Nephron progenitor cell (in vitro differentiated cells): ENCODE data around the gene ARPC1B.

Experiments used
- DNase-seq: peaks from one replicate; pipeline ENCODE4 v3.0.0; 2021
- H3K27ac Mint-ChIP-seq: 2 replicates; pipeline ENCODE4 v1.8.0; 2021; ENCODE audit warnings: mild to moderate bottlenecking, moderate library complexity, mixed read lengths
- H3K27me3 Mint-ChIP-seq: 2 replicates; pipeline ENCODE4 v1.8.0; 2021; ENCODE audit warnings: mild to moderate bottlenecking, low read depth, mixed read lengths; ENCODE audit not compliant: poor library complexity
- H3K36me3 Mint-ChIP-seq: 2 replicates; pipeline ENCODE4 v1.8.0; 2021; ENCODE audit warnings: low read depth, mixed read lengths
- H3K4me1 Mint-ChIP-seq: 2 replicates; pipeline ENCODE4 v1.8.0; 2021; ENCODE audit warnings: mixed read lengths
- H3K4me3 Mint-ChIP-seq: 2 replicates; pipeline ENCODE4 v1.8.0; 2021; ENCODE audit warnings: mild to moderate bottlenecking, moderate library complexity, mixed read lengths
- H3K9me3 Mint-ChIP-seq: 2 replicates; pipeline ENCODE4 v1.8.0; 2021; ENCODE audit warnings: mild to moderate bottlenecking, moderate library complexity, mixed read lengths
- TF ChIP-seq, protein P1 (sequence below): fragments of 200-600 bp; sonication (generic); IDR thresholded peaks from 2 replicates; pipeline ENCODE4 v1.5.0; 2021; ENCODE audit warnings: antibody characterized with exemption

The ARPC1B gene

DNA sequence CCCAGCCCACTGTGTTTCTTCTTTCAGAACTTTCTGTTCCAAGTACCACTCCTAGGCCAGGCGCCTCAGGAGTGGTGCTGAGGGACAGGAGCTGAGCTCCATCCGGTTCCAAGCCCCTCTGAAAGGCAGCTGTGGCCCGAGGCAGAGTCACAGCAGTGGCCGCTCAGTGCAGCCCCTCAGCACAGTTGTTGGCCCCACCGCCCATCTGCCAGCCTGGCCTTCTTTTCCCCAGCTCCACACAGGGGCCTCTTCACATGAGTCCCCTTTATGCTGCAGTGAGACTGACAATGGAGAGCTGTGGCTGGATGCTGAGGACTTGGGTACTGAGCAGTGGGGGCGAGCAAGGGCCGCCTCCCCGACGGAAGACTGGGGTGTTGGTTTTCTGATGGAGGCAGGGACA lies 43.7 kb downstream of the ARPC1B start:
- TF ChIP-seq, protein P1, sequence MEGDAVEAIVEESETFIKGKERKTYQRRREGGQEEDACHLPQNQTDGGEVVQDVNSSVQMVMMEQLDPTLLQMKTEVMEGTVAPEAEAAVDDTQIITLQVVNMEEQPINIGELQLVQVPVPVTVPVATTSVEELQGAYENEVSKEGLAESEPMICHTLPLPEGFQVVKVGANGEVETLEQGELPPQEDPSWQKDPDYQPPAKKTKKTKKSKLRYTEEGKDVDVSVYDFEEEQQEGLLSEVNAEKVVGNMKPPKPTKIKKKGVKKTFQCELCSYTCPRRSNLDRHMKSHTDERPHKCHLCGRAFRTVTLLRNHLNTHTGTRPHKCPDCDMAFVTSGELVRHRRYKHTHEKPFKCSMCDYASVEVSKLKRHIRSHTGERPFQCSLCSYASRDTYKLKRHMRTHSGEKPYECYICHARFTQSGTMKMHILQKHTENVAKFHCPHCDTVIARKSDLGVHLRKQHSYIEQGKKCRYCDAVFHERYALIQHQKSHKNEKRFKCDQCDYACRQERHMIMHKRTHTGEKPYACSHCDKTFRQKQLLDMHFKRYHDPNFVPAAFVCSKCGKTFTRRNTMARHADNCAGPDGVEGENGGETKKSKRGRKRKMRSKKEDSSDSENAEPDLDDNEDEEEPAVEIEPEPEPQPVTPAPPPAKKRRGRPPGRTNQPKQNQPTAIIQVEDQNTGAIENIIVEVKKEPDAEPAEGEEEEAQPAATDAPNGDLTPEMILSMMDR, result no peak
- peak overlapping the region; percentile 25 for H3K27ac Mint-ChIP-seq
- peaks cover 3% of the 10 kb centered on the region for H3K27me3 Mint-ChIP-seq
- no peak for DNase-seq
- H3K4me3 Mint-ChIP-seq, result no peak overlapping the region
- H3K9me3 Mint-ChIP-seq, result peaks cover 14% of the 10 kb centered on the region
- H3K4me1 Mint-ChIP-seq, result no peaks in the 10 kb centered on the region
- peaks cover 61% of the 10 kb centered on the region for H3K36me3 Mint-ChIP-seq

DNA sequence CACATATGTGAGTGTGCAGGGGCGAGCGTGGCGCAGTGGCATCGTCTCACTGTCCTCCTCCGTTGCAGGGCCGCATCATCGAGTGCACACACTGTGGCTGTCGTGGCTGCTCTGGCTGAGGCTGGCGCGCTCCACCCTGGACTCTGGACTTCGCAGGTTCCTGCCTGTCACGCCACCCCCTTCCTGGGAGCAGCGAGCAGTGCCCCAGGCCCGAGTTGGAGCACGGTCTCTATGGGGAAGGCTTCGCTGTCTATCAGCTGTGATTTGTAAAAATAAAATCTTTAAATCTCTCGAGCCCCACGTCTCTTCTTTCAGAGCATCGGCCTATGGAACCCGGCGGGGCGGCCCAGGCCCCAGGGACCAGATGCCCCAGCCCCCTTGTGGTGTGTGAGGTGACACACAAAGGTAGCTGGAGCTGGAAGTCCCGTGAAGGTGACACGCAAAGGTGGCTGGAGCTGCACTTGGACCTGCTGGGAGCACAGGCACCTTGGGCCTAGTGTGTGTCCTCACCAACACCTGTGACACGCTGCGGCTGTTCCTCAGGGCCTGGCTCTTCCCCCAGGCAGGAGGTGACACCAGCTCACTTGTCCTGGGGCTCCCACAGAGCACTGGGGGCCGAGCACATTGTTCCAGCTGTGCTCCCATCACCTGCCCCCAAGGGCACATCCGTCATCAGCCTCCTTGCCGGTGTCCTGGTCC lies 44.9 kb downstream of the ARPC1B start:
- H3K36me3 Mint-ChIP-seq, result peaks cover 52% of the 10 kb centered on the region
- peaks cover 12% of the 10 kb centered on the region for H3K9me3 Mint-ChIP-seq
- DNase-seq, result no peak
- peaks cover 3% of the 10 kb centered on the region for H3K27me3 Mint-ChIP-seq
- no peaks in the 10 kb centered on the region for H3K4me1 Mint-ChIP-seq
- TF ChIP-seq, protein P1, result no peak
- no peak overlapping the region for H3K4me3 Mint-ChIP-seq
- no peak overlapping the region for H3K27ac Mint-ChIP-seq

DNA sequence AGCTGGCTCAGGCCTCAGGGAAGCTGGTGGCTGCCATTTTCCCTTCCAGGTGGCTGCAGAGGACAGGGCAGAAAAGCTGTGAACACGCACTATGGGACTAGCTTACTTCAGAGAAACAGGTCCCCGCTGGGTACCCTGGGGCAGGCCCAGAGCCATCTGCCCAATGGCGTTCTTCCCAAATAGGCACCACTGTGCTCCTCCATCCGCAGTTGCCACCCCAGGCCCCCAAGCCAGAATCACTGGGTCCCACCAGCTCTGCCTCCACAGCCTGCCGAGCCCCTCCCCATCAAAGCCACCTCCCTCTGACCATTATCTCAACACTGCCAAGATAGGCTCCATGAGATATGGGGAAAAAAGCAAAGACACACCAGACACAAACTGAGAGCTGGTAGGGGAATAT lies 45.7 kb downstream of the ARPC1B start:
- DNase-seq, result no peak
- Mint-ChIP-seq H3K9me3 (peaks cover 5% of the 10 kb centered on the region), H3K4me1 (no peaks in the 10 kb centered on the region), H3K4me3 (no peak overlapping the region), H3K36me3 (peaks cover 44% of the 10 kb centered on the region), H3K27me3 (no peaks in the 10 kb centered on the region), H3K27ac (no peak overlapping the region)
- TF ChIP-seq, protein P1, result no peak

DNA sequence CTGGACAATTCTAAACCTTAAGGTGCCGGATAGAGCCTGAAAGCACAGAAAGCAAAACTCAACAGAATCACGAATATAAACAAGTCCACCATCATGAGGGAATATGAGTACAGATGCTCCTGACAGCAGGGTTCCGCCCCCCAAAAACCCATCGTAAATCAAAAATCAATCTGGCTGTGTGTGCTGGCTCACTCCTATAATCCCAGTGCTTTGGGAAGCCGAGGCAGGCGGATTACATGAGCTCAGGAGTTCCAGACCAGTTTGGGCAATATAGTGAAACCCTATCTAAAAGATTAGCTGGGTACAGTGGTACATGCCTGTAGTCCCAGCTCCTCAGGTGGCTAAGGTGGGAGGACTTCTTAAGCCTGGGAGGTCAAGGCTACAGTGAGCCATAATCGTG lies 46.5 kb downstream of the ARPC1B start:
- no peaks in the 10 kb centered on the region for H3K9me3 Mint-ChIP-seq
- TF ChIP-seq, protein P1, result no peak
- no peak overlapping the region for H3K4me3 Mint-ChIP-seq
- H3K36me3 Mint-ChIP-seq, result peaks cover 44% of the 10 kb centered on the region
- H3K27me3 Mint-ChIP-seq, result no peaks in the 10 kb centered on the region
- H3K27ac Mint-ChIP-seq, result no peak overlapping the region
- DNase-seq, result no peak
- no peaks in the 10 kb centered on the region for H3K4me1 Mint-ChIP-seq

DNA sequence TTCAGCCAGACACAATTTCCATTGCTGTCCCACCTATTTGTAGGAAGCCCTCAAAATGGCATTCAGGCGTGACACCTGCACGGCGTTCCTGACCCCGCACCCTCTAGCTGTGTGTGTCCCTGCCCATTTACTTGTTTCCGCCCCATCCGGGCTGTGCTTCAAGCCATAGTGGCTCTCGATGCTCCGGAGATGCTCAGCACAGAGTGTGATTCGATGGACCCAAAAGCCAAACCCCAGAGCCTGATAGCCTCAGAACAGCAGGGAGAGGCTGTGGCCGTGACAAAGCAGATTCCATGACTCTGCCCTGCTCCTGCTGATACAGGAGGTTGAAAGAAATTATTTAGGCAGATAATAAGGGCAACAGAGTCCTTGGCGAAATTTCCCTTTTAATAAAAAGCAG lies 47.7 kb downstream of the ARPC1B start:
- H3K27ac Mint-ChIP-seq, result peak overlapping the region; percentile 94
- TF ChIP-seq, protein P1, result no peak
- no peak for DNase-seq

DNA sequence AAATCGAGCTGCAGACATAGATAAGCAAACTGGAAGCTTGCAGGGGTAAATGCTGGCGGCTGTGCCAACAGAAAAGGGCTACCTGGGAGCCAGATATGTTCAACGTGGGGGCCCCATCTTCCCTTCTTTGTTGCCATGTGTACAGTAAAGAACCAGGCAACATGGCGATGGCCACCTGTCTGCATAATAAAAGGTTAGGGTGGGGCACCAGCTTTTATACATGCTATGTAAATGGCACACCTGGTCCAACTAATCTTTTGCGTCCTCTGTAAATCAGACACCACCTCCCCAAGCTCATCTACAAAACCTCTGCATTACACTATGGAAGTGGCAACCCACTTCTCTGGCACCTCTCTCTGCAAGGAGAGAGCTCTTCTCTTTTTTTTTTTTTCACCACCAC lies 48.1 kb downstream of the ARPC1B start:
- DNase-seq, result no peak
- Mint-ChIP-seq H3K27me3 (no peaks in the 10 kb centered on the region), H3K27ac (no peak overlapping the region), H3K4me3 (no peak overlapping the region), H3K9me3 (no peaks in the 10 kb centered on the region), H3K36me3 (peaks cover 31% of the 10 kb centered on the region), H3K4me1 (no peaks in the 10 kb centered on the region)
- TF ChIP-seq, protein P1, result no peak

More for the DNA sequence above, 47.7 kb downstream of the ARPC1B start:
- no peak overlapping the region for H3K4me3 Mint-ChIP-seq
- H3K9me3 Mint-ChIP-seq, result no peaks in the 10 kb centered on the region
- H3K27me3 Mint-ChIP-seq, result no peaks in the 10 kb centered on the region
- no peaks in the 10 kb centered on the region for H3K4me1 Mint-ChIP-seq
- H3K36me3 Mint-ChIP-seq, result peaks cover 35% of the 10 kb centered on the region
